ENCODE data around the gene SLAMF1. TPM values are rescaled to one million over a fixed set of nuclear protein-coding genes. Genes with fewer than 3 reads are reported as not detected.
"Not testable (repeated sequence)": the region's sequence is repeated elsewhere in the genome, so short reads cannot be mapped to it uniquely, and the experiment has no call there.

SLAMF1 gene
- total RNA-seq, 1 donor from 2014 or later, result not detected

DNA sequence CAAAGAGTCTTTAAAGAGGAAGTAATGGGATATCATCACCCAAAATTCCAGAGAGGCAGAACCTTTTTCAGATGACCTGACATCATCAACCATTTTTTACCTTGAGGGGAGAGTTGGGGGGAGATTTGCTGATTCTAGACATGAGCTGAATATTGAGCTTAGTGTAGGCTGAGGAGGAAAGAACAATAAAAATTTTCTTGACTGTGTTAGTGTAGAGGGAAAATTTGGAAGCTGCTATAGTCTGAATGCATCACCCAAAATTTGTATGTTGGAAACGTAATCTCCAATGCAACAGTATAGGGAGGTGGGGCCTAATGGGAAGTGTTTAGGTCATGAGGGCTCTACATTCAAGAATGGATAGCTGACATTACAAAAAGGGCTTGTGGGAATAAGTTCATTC lies 49.8 kb downstream of the SLAMF1 start:
- Histone ChIP-seq H3K4me1 (no peaks in the 10 kb centered on the region), H3K27me3 (no peaks in the 10 kb centered on the region)
- no peak for DNase-seq (ENCODE audit: low spot score in 2 of 2)

DNA sequence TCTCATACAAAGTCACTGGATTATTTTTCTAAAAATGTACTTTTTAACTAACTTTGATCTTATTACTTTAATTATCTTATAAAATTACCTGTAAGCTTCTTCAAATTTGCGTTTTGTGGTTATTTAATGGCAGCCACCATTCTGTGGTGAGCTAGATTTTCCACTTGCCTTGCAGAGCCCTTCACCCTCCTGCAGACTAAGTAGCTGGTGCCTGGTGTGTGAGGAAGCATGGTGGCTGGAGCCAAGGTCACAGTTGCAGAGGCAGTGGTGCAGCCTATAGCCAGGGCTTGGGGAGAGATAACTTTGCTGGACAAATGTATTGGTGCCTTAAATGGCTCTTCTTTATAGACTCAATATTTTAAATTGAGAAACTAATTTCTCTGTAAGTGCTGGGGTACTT lies 56.4 kb downstream of the SLAMF1 start:
- H3K36me3 ChIP-seq, result no peaks in the 10 kb centered on the region
- intact Hi-C loops (cut with DNase I), result no loop called here
- no peaks in the 10 kb centered on the region for H3K27me3 ChIP-seq
- no peaks in the 10 kb centered on the region for H3K9me3 ChIP-seq
- no peaks in the 10 kb centered on the region for H3K4me1 ChIP-seq
- H3K4me3 ChIP-seq, result no peak overlapping the region
- H3K27ac ChIP-seq, result no peak overlapping the region
- TF ChIP-seq, protein P1, sequence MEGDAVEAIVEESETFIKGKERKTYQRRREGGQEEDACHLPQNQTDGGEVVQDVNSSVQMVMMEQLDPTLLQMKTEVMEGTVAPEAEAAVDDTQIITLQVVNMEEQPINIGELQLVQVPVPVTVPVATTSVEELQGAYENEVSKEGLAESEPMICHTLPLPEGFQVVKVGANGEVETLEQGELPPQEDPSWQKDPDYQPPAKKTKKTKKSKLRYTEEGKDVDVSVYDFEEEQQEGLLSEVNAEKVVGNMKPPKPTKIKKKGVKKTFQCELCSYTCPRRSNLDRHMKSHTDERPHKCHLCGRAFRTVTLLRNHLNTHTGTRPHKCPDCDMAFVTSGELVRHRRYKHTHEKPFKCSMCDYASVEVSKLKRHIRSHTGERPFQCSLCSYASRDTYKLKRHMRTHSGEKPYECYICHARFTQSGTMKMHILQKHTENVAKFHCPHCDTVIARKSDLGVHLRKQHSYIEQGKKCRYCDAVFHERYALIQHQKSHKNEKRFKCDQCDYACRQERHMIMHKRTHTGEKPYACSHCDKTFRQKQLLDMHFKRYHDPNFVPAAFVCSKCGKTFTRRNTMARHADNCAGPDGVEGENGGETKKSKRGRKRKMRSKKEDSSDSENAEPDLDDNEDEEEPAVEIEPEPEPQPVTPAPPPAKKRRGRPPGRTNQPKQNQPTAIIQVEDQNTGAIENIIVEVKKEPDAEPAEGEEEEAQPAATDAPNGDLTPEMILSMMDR (IDR thresholded peaks at IDR 0.05), result no peak
- DNase-seq (ENCODE audit: low spot score in 2 of 2), result no peak

More for the DNA sequence above, 49.8 kb downstream of the SLAMF1 start:
- no peak overlapping the region for H3K27ac ChIP-seq
- TF ChIP-seq, protein P1 (IDR thresholded peaks at IDR 0.05), result no peak
- no peaks in the 10 kb centered on the region for H3K36me3 ChIP-seq
- intact Hi-C loops (cut with DNase I), result no loop called here
- H3K9me3 ChIP-seq, result peaks cover 0 to 6% of the 10 kb centered on the region in 2 donors
- H3K4me3 ChIP-seq, result no peak overlapping the region

DNA sequence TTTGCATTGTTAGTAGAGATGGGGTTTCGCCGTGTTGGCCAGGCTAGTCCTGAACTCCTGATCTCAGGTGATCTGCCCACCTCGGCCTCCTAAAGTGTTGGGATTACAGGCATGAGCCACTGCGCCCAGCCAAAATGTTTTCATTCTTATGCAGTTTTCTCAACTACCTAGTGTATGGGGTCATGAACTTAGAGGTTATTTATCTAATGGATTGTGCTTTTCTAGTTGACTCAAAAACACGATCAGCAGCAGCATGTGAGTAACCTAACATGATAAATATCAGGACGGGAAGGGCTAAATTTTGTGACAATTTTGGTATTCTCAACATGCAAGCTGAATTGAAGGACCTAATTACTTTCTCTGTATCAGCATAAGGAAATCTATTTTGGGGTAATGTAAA lies 58.4 kb downstream of the SLAMF1 start:
- H3K27ac ChIP-seq, result no peak overlapping the region
- no peaks in the 10 kb centered on the region for H3K36me3 ChIP-seq
- TF ChIP-seq, protein P1 (IDR thresholded peaks at IDR 0.05), result no peak
- H3K9me3 ChIP-seq, result no peaks in the 10 kb centered on the region
- no peaks in the 10 kb centered on the region for H3K4me1 ChIP-seq
- intact Hi-C loops (cut with DNase I), result no loop called here
- H3K27me3 ChIP-seq, result no peaks in the 10 kb centered on the region
- H3K4me3 ChIP-seq, result no peak overlapping the region
- no peak for DNase-seq (ENCODE audit: low spot score in 2 of 2)

DNA sequence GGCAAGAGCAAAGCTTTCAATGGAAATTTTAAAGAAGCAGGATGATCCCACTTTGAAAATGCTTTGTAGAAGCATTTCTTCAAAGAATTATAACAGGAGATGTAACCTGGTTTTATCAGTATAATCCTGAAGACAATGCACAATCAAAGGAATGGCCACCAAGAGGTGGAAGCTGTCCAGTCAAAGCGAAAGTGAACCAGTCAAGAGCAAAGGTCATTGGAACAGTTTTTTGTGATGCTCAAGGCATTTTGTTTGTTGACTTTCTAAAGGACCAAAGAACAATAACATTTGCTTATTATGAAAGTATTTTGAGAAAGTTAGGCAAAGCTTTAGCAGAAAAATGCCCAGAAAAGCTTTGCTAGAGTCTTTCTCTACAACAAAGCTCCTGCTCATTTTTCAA lies 62.1 kb downstream of the SLAMF1 start:
- Histone ChIP-seq H3K36me3 (no peaks in the 10 kb centered on the region), H3K27ac (no peak overlapping the region), H3K27me3 (no peaks in the 10 kb centered on the region), H3K4me1 (no peaks in the 10 kb centered on the region), H3K4me3 (no peak overlapping the region), H3K9me3 (no peaks in the 10 kb centered on the region)
- intact Hi-C loops (cut with DNase I), result no loop called here
- TF ChIP-seq, protein P1 (IDR thresholded peaks at IDR 0.05), result no peak
- DNase-seq (ENCODE audit: low spot score in 2 of 2), result no peak

DNA sequence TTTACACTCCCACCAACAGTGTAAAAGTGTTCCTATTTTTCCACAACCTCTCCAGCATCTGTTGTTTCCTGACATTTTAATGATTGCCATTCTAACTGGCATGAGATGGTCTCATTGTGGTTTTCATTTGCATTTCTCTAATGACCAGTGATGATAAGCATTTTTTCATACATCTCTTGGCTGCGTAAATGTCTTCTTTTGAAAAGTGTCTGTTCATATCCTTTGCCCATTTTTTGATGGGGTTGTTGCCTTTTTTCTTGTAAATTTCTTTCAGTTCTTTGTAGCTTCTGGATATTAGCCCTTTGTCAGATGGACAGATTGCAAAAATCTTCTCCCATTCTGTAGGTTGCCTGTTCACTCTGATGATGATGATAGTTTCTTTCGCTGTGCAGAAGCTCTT lies 63.9 kb downstream of the SLAMF1 start:
- intact Hi-C loops (cut with DNase I); H3K4me1 ChIP-seq; H3K4me3 ChIP-seq; H3K27me3 ChIP-seq; H3K27ac ChIP-seq; H3K36me3 ChIP-seq; H3K9me3 ChIP-seq; DNase-seq (ENCODE audit: low spot score in 2 of 2): not testable (repeated sequence)

DNA sequence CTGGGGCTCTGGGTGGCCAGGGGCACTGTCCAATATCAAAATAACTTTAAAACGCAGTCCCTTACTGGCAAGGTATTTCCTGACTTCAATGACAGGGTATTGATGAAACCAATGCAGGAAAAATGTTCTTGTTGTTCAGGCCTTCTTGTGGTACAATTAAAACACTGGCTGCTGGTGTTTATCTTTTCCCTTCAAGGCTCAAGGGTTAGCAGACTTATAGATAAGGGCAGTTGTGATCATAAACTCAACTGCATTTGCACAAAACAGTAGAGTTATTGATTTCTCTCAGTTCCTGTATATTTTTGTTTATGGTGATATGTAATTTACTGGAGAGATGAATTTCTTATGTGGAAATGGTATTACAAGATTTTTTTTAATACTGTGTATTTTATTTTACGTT lies 64.9 kb downstream of the SLAMF1 start:
- TF ChIP-seq, protein P1 (IDR thresholded peaks at IDR 0.05), result no peak
- Histone ChIP-seq H3K4me3 (no peak overlapping the region), H3K4me1 (no peaks in the 10 kb centered on the region), H3K27ac (no peak overlapping the region), H3K27me3 (no peaks in the 10 kb centered on the region), H3K36me3 (no peaks in the 10 kb centered on the region), H3K9me3 (no peaks in the 10 kb centered on the region)
- no peak for DNase-seq (ENCODE audit: low spot score in 2 of 2)
- intact Hi-C loops (cut with DNase I), result no loop called here
